AG08396 (cell line): ENCODE results near the gene C16orf54.
"Not testable (repeated sequence)": the region's sequence is repeated elsewhere in the genome, so short reads cannot be mapped to it uniquely, and the experiment has no call there.

Source experiments
- DNase-seq: peaks from one replicate; pipeline ENCODE4 v3.0.0; 2012; ENCODE audit warnings: low spot score, mixed read lengths

C16orf54 gene, protein sequence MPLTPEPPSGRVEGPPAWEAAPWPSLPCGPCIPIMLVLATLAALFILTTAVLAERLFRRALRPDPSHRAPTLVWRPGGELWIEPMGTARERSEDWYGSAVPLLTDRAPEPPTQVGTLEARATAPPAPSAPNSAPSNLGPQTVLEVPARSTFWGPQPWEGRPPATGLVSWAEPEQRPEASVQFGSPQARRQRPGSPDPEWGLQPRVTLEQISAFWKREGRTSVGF

DNA sequence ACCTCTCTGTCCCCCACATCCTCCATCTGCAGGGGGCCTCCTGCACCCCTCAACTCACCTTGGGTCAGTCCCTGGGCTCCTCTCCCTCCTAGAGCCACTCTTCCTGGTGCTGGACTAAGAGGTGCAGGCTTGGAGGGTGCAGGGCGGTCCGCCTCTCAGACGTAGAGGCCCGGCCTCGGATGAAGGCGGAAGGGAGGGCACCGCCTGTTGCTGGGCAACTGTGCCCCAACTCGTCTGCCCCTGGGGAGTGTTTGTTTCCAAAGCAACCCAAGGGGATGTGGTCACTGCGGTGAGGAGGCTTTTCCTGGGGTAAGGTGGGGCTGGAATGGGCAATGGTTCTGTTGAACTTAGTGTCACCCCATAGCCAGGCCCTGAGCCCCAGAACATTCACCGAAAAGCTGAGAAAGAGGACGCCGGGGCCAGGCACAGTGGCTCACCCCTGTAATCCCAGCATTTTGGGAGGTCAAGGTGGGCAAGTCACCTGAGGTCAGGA, at the start of gene C16orf54:
C16orf54 (minus strand) TSS at position 138 of the 493 bp plus-strand sequence. CDS start 1,039 bp downstream, outside the sequence.
- no peak for DNase-seq

DNA sequence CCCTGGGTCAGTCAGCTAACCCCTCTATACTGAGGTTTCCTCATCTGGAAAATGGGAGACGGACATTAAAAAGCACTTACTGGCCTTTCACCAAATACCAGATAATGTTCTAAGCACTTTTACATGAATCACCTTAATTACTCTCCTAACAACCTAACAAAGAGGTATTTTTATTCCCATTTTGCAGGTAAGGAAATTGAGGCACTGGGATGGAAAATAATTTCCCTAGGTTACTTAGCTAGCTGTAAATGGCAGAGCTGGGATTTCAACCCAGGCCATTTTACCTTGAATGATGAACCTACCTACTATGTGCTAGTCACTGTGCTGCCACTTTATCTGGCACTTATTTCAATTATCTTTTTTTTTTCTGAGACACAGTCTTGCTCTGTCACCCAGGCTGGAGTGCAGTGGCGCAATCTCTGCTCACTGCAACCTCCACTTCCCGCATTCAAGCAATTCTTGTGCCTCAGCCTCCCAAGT, 48.5 kb upstream of the C16orf54 start:
- DNase-seq: no peak

DNA sequence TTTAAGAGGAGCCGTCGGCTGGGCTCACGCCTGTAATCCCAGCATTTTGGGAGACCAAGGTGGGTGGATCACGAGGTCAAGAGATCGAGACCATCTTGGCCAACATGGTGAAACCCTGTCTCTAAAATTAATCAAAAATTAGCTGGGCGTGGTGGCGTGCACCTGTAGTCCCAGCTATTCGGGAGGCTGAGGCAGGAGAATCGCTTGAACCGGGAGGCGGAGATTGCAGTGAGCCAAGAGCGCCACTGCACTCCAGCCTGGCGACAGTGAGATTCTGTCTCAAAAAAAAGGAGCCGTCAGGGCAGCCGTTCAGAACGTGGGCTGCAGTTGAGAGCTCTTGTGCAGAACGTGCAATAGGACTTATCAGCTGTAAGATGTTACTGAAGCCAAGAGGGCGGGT, 47.4 kb upstream of the C16orf54 start:
- not testable (repeated sequence) for DNase-seq

DNA sequence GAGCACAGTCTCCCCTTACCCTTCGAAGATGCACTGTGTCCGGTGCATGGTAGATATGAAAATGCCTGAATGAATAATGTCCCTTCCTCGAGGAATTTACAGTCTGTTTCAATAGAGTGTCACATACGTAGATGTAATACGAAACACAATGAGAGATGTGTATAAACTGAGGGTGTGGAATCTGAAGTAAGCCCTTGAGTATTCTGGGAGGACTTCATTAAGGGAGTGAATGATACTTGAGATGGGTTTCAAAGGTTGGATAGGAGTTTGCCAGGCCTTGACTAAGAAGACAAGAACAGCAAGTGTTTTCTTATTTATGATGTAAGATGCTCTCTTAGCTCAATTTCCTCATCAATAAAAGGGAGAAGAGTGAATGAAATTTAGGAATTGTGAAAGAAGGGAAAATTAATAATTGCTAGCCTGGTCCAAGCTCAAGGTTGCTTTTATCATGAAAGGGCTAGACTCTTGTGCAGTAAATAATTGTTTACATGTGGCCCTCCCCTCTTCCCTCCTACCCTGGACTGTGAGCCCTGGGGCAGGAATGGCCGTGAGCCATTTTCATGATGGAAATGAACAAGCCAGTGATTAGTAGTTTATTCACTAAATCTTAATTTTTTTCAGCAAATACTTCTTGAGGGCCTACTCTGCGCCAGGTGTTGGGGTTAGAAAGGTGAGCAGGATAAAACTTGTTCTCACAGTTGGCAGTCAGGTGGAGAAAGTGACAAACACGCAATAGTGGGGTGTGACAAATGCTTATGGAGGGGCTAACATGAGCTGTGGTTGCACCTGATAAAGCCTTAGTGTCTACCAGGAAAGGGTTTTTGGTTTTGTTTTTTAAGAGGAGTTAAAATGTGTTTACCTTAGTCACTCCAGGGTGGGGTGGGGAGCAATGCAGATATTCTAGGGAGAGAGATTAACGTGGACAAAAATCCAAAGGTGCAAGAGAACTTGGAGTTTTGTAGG, 46.3 kb upstream of the C16orf54 start:
- DNase-seq: no peak

DNA sequence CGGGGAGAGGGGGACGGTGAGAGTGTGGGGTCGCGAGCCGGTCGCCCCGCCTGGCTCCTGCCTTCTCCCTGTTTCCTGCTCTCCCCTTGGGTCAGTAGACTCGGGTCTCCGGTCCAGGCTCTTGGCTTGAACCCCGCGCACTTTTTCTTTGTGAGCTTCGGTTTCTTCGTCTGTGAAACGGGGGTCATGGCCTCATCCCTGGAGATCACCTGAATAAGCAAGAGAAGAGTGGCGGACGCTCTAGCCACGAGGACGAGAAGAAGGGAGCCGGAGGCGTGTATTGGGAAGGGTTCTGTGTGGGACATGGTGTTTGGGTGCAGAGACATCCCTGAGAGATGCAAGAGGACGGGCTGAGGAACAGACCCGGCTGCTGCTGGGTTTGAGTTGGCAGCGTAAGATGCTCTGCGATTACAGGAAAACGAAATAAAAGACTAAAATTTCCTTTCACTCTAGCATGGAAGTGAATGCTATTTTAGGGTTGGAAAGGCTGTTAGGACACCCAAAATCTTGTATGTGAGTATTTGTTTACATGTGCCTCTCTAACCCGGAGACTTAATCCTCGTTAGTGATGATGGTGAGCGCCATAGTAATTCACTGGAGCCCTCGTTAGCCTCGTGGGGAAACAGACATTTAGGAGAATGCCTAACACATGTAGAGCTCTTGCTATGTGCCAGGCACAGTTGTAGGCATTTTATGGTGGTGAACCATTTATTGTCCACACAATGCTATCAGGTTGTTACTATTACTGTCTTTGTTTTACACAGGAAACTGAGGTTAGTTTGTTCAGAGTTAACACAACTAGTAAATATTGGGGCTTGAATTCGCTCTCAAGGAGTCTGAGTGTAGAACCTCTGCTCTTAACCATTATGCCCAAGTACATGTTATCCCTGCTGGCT, 45.4 kb upstream of the C16orf54 start:
- DNase-seq: no peak

DNA sequence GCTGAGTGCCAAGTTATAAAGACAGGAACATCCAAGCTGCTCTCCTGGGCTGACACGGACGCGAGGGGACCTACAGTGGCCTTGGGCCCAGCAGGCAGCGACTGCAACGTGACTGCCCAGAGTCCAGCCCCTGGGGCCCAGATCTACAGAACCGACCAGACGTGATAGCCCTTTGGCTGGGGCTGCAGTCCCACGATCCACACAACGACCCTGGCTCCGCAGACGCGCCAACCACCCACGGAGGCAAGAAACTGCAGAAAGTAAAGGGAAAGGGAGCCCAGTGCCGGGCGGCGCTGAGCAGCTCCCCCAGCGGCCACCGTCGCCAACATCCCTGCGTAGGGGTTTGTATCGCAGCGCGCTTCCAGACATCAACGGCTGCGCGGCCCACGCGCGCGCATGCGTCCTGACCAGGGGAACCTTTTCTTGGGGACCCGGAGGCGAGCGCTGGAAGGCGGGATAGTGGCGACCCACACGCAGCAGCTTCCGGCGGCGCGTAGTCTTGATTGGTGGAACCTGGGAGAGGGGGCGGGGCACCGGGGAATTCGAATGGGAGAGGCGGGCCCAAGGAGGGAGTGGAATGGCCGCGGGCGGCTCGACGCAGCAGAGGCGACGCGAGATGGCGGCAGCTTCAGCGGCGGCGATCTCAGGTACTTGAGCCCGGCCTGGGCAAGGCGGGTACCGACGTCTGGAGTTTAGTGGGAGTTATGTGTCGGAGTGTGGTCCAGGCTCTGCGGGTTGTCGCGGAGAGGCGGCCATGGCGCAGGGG, 44.6 kb upstream of the C16orf54 start, which contains the start of gene KIF22:
KIF22 (plus strand) TSS at position 569 of the 766 bp plus-strand sequence; CDS start at position 578, 9 bp downstream.
- DNase-seq: peak; percentile 99

DNA sequence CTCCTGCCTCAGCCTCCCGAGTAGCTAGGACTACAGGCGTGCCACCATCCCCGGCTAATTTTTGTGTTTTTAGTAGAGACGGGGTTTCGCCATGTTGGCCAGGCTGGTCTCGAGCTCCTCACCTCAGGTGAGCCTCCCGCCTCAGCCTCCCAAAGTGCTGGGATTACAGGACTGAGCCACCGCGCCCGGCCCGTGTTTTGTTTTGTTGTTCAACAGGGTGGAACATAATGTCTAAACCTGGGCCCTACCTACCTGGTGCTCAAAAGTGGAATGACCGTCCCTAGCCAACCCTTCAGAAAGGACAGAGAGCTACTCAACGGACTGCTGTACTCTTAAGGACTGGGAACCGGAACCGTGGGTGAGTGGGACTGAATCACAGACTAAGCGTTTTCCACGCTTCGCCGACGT, 44.0 kb upstream of the C16orf54 start:
- DNase-seq: no peak

DNA sequence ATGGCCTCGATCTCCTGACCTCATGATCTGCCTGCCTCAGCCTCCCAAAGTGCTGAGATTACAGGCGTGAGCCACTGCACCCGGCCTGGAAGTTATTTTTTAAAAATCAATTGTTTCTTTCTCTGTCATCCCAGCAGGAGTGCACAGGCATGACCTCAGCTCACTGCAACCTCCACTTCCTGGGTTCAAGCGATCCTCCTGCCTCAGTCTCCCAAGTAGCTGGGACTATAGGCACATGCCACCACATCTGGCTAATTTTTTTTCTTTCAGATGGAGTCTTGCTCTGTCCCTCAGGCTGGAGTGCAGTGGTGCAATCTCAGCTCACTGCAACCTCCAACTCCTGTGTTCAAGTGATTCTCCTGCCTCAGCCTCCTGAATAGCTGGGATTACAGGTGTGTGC, 41.4 kb upstream of the C16orf54 start:
- not testable (repeated sequence) for DNase-seq

DNA sequence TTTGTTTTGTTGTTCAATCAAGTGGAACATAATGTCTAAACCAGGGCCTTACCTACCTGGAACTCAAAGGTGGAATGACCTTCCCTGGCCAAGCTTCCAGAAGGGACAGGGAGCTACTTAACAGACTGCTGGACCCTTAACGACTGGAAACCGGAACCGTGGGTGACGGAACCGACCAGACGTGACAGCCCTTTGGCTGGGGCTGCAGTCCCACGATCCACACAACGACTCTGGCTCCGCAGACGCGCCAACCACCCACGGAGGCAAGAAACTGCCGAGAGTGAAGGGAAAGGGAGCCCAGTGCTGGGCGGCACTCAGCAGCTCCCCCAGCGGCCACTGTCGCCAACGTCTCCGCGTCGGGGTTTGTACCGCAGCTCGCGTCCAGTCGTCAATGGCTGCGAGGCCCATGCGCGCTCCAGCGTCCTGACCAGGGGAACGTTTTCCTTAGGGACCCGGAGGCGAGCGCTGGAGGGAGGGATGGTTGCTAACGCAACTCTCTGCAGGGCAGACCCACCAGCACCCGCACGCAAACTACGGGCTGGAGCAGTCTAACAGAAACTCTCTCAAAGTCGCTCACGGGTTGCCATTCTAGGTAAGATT, 39.2 kb upstream of the C16orf54 start:
- peak; percentile 79 for DNase-seq

DNA sequence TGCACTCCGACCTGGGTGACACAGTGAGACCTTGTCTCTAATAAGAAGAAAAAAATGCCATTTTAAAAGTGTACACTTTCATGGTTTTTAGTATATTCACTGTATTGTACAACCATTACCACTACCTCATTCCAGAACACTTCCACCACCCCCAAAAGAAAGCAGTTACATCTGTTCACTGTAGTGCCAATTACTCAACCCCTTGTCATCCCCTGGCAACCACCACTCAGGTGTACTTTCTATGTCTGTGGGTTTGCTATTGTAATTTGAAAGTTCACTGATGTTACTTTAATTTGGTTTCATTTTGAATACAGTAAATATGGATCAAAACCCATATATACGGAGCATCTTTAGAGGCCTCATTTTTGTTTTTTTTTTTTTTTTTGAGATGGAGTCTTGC, 38.4 kb upstream of the C16orf54 start:
- no peak for DNase-seq

DNA sequence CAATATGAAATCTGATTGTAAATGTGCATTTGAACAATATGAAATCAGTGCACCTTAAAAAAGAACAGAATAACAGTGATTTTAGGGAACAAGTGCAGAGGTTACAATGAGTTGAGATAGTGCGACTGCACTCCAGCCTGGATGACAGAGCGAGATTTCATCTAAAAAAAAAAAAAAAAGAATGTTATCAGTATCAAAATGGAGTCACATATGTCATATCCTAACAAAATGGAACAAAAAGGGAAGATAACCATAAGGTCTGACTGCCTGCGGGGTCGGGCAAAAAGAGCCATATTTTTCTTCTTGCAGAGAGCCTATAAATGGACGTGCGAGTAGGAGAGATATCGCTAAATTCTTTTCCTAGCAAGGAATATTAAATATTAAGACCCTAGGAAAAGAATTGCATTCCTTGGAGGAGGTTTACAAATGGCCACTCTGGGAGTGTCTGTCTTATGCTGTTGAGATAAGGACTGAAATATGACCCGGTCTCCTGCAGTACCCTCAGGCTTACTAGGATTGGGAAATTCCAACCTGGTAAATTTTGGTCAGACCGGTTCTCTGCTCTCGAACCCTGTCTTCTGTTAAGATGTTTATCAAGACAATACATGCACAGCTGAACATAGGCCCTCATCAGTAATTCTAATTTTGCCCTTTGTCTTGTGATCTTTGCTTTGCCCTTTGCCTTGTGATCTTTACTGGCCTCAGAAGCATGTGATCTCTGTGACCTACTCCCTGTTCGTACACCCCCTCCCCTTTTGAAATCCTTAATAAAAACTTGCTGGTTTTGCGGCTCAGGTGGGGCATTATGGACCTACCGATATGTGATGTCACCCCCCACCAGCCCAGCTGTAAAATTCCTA, 37.5 kb upstream of the C16orf54 start:
- DNase-seq: not testable (repeated sequence)

DNA sequence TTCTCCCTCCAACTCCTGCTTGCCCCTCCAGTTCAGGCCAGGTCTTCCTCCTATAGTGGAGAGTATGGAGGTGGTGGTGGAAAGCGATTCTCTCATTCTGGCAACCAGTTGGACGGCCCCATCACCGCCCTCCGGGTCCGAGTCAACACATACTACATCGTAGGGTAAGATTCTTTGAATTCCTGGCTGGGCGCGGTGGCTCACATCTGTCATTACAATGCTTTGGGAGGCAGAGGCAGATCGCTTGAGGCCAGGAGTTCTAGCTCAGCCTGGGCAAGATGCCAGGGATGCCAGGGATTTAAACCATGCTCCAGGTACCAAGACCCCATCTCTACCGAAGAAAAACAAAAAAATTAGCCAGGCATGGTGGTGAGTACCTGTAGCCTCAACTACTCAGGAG, 33.7 kb upstream of the C16orf54 start:
- DNase-seq: no peak

DNA sequence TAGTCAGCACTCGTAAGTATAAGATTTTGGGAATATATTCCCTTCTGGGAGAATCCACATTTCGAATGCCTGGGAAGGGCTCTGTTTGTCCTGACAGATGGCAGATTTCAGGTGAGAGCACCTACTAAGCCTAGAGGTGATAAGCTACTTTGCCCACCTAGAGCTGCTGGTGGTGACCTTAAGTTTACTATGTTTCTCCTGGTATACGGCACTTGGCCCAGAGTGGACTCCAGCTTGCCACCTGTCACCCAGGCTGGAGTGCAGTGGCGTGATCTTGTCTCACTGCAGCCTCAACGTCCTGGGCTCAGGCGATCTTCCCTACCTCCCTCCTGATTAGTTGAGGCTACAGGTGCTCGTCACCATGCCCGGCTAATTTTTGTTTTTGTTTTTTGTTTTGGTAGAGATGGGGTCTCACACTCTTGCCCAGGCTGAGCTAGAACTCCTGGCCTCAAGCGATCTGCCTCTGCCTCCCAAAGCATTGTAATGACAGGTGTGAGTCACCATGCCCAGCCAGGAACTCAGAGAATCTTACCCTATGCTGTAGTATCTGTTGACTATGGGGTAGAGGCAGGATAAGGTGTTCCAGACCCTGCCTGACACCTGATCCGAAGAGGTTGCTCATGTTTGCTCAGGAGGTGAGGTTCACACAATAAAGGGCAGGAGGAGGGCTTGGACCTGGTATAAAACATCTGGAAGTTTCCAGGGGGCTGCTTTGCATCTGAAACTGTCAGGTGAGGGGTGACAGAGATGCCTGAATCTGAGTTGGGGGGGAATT, 32.0 kb upstream of the C16orf54 start, which contains the start of gene ZG16:
ZG16 (plus strand) TSS at position 681 of the 775 bp plus-strand sequence. CDS start 1,011 bp downstream, outside the sequence.
- no peak for DNase-seq

DNA sequence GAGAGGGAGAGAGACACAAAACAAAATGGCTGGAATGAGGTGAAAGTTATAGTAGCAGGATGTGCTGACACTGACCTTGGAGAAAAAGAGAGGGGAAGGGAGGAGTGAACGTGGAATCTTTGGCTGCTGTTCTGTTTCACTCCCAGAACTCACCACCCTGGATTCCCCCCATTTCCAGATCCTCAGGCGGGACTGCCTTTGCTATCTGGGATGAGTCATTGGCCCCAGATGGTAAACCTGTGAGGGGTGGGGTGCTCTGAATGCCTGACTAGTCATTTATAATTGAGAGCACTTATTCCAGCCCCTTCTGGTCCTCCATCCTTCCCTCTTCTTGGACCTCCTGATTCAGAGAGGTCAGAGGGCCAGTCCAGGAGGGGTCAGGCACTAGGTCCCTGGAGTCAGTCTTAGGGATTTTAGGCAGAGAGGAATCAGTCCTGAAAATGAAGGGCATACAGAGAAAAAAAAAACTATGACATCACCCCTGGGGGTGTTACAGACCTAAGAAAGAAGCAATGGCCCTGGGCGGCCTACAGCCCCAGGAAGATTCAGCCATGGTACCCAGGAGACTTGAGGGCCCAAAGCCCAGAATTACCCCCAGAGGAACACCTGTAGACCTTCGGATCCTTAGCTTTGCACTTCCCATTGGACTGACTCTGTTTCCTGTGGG, 30.1 kb upstream of the C16orf54 start:
- no peak for DNase-seq

DNA sequence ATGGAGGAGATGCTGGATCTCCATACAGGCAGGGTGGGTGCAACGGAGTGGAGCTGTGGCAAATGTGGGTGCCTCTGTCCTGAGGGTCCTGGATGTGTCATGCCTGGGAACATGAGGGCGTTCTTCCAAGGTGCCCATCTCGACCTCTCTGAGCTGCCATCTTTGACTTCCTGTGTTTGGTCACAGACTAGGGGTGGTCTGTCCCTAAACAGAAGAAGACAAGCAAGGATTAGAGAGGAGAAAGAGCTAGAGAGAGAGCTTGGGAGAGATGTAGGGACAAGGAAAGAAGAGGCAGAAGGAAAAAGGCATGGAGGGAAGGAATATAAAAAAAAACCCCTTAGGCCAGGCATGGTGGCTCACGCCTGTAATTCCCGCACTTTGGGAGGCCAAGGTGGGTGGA, 28.9 kb upstream of the C16orf54 start:
- DNase-seq: no peak

DNA sequence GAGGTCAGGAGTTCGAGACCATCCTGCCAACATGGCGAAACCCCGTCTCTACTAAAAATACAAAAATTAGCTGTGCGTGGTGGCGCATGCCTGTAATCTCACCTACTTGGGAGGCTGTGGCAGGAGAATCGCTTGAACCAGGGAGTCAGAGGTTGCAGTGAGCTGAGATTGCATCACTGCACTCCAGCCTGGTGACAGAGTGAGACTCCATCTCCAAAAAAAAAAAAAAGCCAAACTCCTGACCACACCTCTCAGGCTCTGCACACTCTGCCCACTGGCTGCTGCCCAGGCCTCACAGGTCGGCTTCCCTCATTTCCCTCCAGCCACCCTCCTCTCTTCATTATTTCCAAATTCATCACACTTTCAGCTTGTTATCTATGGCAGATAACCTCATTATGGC, 26.5 kb upstream of the C16orf54 start:
- DNase-seq: not testable (repeated sequence)

DNA sequence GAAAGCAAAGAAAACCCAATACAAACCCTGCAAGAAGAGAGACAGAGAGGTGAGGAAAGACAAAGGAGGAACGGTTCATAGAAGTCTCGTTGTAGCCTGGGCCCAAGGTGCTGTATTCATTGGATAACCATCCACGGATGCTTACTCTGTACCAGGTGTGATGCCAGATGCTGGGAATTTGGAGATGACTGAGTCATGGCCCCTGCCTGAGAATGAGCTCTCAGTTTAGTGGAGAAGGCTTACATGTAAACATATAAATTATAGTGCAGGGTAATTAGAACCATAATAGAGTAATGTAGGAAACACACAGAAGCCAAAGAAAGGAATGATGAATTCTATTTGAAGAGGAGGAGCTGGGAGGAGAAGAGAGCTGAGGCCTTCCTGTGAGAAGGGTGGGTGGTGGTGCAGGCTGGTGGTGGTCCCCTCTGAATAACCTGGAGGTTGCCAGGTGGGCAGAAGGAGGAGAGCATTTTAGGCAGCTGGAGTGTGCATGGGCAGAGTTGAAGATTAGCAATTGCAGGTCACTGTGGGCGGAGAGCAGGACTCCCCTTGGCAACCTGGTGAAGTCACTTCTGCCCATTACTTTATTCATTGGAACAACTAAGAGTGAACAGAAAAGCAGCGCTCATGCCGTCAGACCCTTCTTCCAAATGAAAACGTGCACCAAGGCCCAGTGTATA, 24.6 kb upstream of the C16orf54 start:
- DNase-seq: no peak
